Cardiac muscle cell (in vitro differentiated cells and primary cell): ENCODE data around the gene DUS3L. TPM values are rescaled to one million over a fixed set of nuclear protein-coding genes. Genes with fewer than 3 reads are reported as not detected.
A peak's percentile ranks its signal among the peaks of the same experiment; 100 is the strongest.

Experiments used
- DNase-seq, 2 donors: peaks; one replicate each; pipeline versions ENCODE4 v3.0.0 to v3.0.0-alpha.2; 2010 to 2017; ENCODE audit warnings: low read depth in 1 of 2, low spot score in 1 of 2
- H3K27ac ChIP-seq: fragments of 200-600 bp; sonication (generic); 2 replicates; pipeline ENCODE4 v1.5.1; 2016
- H3K27me3 ChIP-seq: fragments of 200-600 bp; sonication (generic); 2 replicates; pipeline ENCODE4 v1.6.0; 2016; ENCODE audit warnings: control low read depth
- H3K36me3 ChIP-seq: fragments of 200-600 bp; sonication (generic); 2 replicates; pipeline ENCODE4 v1.5.1; 2016; ENCODE audit warnings: control low read depth
- H3K4me1 ChIP-seq: fragments of 200-600 bp; sonication (generic); 2 replicates; pipeline ENCODE4 v1.8.1; 2017; ENCODE audit warnings: low read depth, mild to moderate bottlenecking, mixed run types
- H3K4me3 ChIP-seq: fragments of 200-600 bp; sonication (generic); 2 replicates; pipeline ENCODE4 v1.5.1; 2016; ENCODE audit warnings: mild to moderate bottlenecking
- H3K9me3 ChIP-seq: fragments of 200-600 bp; sonication (generic); 2 replicates; pipeline ENCODE4 v1.5.1; 2017; ENCODE audit warnings: low read depth, mild to moderate bottlenecking, control low read depth
- polyA plus RNA-seq: library from polyadenylated mRNA; unstranded; fragments of >200 nt; fragmentation: Nextera tagmentation; extraction: Ambion mirVana; gene quantifications from 2 replicates; pipeline ENCODE4 v1.2.1, GENCODE V29; 2016
- total RNA-seq: library from RNA; depleted of rRNA; stranded (reverse); fragments of >200 nt; gene quantifications from 2 replicates; pipeline ENCODE4 v1.2.3, GENCODE V29; 2016
- TF ChIP-seq, protein P1 (sequence below): IDR thresholded peaks from 2 replicates; pipeline ENCODE4 v1.5.1; 2012; ENCODE audit warnings: low read depth, mild to moderate bottlenecking, low read length

Gene DUS3L
- total and polyA plus RNA-seq, 2 experiments from 2014 or later = 39.1 to 43.4 TPM

DNA sequence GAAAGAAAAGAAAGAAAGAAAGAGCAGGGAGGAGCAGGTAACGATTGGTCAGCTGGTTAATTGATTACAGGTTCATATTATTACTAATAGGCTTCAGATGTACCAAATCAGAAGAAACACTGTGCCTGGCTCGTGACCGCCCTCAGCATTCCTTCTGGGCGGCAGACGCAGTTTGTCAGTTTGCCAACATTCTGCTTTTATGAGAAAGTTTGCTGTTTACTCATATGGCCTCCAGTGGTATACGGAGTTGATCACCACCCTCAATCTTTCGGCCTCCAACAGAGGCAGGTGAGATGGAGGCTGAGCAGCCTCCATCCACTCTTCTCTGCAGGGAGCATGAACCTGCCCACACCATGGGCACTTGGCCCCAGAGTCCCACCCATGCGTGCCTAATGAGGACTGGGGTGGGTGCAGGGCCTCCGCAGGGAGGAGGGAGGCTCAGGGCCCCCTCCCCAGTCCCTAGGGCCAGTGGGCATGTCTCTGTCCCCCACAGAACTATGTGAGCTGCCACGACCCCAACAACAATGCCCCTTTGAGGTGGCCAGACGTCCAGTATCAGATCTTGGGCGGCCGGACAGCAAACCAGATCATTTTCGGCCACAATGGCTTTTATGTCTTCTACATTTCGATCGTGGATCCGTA is 15.2 kb downstream of the DUS3L start:
- peak in 1 of 2 donors; percentile 51 for DNase-seq
- TF ChIP-seq, protein P1, sequence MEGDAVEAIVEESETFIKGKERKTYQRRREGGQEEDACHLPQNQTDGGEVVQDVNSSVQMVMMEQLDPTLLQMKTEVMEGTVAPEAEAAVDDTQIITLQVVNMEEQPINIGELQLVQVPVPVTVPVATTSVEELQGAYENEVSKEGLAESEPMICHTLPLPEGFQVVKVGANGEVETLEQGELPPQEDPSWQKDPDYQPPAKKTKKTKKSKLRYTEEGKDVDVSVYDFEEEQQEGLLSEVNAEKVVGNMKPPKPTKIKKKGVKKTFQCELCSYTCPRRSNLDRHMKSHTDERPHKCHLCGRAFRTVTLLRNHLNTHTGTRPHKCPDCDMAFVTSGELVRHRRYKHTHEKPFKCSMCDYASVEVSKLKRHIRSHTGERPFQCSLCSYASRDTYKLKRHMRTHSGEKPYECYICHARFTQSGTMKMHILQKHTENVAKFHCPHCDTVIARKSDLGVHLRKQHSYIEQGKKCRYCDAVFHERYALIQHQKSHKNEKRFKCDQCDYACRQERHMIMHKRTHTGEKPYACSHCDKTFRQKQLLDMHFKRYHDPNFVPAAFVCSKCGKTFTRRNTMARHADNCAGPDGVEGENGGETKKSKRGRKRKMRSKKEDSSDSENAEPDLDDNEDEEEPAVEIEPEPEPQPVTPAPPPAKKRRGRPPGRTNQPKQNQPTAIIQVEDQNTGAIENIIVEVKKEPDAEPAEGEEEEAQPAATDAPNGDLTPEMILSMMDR = no peak
- Histone ChIP-seq H3K27ac (no peak overlapping the region), H3K4me1 (no peaks in the 10 kb centered on the region), H3K4me3 (no peak overlapping the region), H3K9me3 (no peaks in the 10 kb centered on the region), H3K36me3 (no peaks in the 10 kb centered on the region), H3K27me3 (no peaks in the 10 kb centered on the region)

DNA sequence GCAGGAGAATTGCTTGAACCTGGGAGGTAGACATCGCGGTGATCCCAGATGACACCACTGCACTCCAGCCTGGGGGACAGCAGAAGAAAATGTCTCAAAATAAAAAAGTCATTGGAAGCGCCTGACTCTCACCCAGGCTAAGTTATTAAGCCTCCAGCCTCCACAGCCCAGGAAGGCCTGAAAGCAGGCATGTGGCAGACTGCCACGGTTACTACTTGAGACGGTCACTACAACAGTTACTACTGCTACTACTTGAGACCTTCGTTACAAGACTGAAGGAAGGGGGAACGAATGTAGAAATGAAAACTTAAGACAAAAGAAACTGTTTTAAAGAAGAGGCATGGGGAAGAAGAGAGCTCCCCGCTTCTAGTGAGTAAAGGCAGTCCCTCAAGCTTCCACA is 16.0 kb downstream of the DUS3L start:
- Histone ChIP-seq H3K27ac (no peak overlapping the region), H3K4me3 (no peak overlapping the region), H3K36me3 (no peaks in the 10 kb centered on the region), H3K9me3 (no peaks in the 10 kb centered on the region), H3K4me1 (no peaks in the 10 kb centered on the region), H3K27me3 (no peaks in the 10 kb centered on the region)
- no peak for DNase-seq
- TF ChIP-seq, protein P1 = no peak

DNA sequence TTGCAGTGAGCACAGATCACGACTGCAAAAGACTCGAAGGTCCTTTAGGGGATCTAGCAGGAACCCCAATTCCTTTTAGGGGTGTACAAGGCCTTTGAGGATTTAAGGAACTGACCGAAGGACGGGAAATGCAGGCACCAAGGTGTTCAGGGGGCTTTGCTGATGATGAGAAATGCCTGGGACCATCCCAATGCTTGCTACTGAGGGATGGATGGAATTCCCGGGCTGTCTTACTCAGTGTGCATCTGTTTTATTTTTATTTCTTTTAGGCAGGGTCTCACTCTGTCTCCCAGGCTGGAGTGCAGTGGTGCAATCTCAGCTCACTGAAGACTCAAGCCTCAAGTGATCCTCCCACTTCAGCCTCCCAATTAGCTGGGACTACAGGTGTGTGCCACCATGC is 17.7 kb downstream of the DUS3L start:
- Histone ChIP-seq H3K9me3 (no peaks in the 10 kb centered on the region), H3K27ac (no peak overlapping the region)
- TF ChIP-seq, protein P1 = no peak

DNA sequence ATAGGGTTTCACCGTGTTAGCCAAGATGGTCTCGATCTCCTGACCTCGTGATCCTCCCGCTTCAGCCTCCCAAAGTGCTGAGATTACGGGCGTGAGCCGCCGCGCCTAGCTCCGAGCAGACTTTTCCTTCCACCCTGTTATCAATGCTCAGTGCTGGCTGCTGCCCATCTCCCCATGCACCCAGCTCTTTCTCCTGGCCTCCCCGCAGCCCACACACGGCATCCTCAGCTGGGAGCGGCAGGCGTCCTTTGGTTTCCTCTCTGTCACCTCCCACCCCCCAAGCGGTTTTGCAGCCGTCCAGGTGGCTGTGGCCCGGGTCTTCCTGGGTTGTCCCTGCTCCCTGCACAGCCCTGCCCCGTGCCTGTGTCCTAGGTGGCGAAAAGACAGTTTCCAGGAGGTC is 18.5 kb downstream of the DUS3L start:
- Histone ChIP-seq H3K4me3 (no peak overlapping the region), H3K27ac (no peak overlapping the region), H3K27me3 (no peaks in the 10 kb centered on the region), H3K36me3 (no peaks in the 10 kb centered on the region), H3K9me3 (no peaks in the 10 kb centered on the region), H3K4me1 (no peaks in the 10 kb centered on the region)
- no peak for DNase-seq
- TF ChIP-seq, protein P1 = no peak

More for the DNA sequence above, 17.7 kb downstream of the DUS3L start:
- DNase-seq = no peak
- Histone ChIP-seq H3K4me3 (no peak overlapping the region), H3K27me3 (no peaks in the 10 kb centered on the region), H3K36me3 (no peaks in the 10 kb centered on the region), H3K4me1 (no peaks in the 10 kb centered on the region)

DNA sequence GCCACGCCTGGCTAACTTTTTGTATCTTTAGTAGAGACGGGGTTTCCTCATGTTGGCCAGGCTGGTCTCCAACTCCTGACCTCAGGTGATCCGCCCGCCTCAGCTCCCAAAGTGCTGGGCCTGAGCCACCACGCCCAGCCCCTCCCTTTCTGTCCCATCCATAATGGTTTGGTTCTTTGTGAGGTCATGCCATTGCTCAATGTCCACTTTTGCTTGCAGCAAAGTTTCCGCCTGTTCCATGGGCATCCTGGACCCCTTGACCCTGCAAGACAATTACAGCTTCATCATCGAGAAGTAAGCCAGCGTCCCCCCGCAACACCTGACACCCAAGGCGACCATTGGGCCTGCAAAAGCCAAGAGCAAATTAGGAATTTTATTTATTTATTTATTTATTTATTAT is 23.0 kb downstream of the DUS3L start:
- TF ChIP-seq, protein P1 = no peak
- DNase-seq = no peak
- H3K36me3 ChIP-seq = no peaks in the 10 kb centered on the region
- no peak overlapping the region for H3K4me3 ChIP-seq
- H3K27ac ChIP-seq = no peak overlapping the region
- no peaks in the 10 kb centered on the region for H3K27me3 ChIP-seq
- H3K9me3 ChIP-seq = no peaks in the 10 kb centered on the region
- no peaks in the 10 kb centered on the region for H3K4me1 ChIP-seq

DNA sequence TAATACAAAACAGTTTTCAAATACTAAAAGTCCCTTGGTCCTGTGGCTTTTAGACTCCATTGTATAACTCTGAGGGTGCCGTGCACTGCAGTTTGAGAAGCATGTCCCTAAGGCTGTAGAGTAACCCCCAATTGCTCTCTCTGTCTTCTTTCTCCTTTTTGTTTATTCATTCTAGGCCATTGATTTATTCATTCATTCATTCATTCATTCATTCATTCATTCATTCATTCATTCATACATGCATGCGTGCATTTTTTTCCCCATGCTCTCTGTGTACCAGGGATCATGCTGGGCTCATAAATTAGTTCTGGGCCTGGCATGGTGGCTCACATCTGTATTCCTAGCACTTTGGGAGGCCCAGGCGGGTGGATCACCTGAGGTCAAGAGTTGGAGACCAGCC is 25.7 kb downstream of the DUS3L start:
- TF ChIP-seq, protein P1 = no peak
- no peak for DNase-seq
- Histone ChIP-seq H3K9me3 (no peaks in the 10 kb centered on the region), H3K4me1 (no peaks in the 10 kb centered on the region), H3K27ac (no peak overlapping the region), H3K4me3 (no peak overlapping the region), H3K27me3 (no peaks in the 10 kb centered on the region), H3K36me3 (no peaks in the 10 kb centered on the region)
